Tibial nerve (tissue), 4 donors: Measurements from ENCODE around the gene ZNF609.

Experiments used
- CTCF ChIP-seq, 5 experiments: fragments of 200-600 bp in 3 of 5; fragments of 450-650 bp in 2 of 5; sonication (generic) in 3 of 5; IDR thresholded peaks; one replicate each; pipeline ENCODE4 v1.5.1; 2016 to 2019; ENCODE audit warnings: antibody characterized with exemption in 5 of 5, mild to moderate bottlenecking in 3 of 5, moderate library complexity in 2 of 5
- EP300 ChIP-seq, 2 donors: sonication (generic); formaldehyde crosslinking; IDR thresholded peaks; one replicate each; pipeline ENCODE4 v1.6.1; 2017; ENCODE audit warnings: antibody characterized with exemption in 2 of 2, mild to moderate bottlenecking in 1 of 2
- POLR2A ChIP-seq, 2 donors: fragments of 450-650 bp; IDR thresholded peaks; one replicate each; pipeline ENCODE4 v1.6.1; 2017; ENCODE audit warnings: antibody characterized with exemption in 2 of 2, mild to moderate bottlenecking in 2 of 2, moderate library complexity in 2 of 2

- TF ChIP-seq CTCF (IDR thresholded peaks at IDR 0.05) (no peak), EP300 (IDR thresholded peaks at IDR 0.05) (no peak), POLR2A (IDR thresholded peaks at IDR 0.05) (no peak)
Measured at GRCh38 chr15:64476550-64476949, 16.2 kb downstream of the ZNF609 start.
